K562 (cell line): ENCODE measurements around the gene ANKS1B. TPM values are rescaled to one million over a fixed set of nuclear protein-coding genes. Genes with fewer than 3 reads are reported as not detected.

Source experiments
- ATAC-seq: fragments of 200-7000 bp; cut with Tn5 transposase; 3 replicates; pipeline ENCODE4 v1.9.1; 2020; ENCODE audit warnings: moderate library complexity
- BruUV-seq: library from RNA; stranded (reverse); fragments of 400-500 nt; replicated peaks from 2 replicates; lab custom pipeline; 2021; lab: Mats Ljungman, UMichigan
- CTCF ChIA-PET: fragments of 300-600 bp; formaldehyde crosslinking; extraction: SDS; loops from one replicate; lab custom pipeline; 2021; ENCODE audit warnings: low intra/inter-chr PET ratio; lab: Yijun Ruan, JAX
- POLR2A ChIA-PET: fragments of 300-600, 350-650 bp; sonication (Branson Sonifier 250); formaldehyde crosslinking; extraction: SDS; loops from one replicate; lab custom pipeline; 2021; ENCODE audit warnings: antibody characterized with exemption, inconsistent platforms; lab: Yijun Ruan, JAX
- DNase-seq, 4 experiments: peaks; one replicate each; pipeline versions ENCODE4 v3.0.0 to v3.0.0-alpha.2; 2011 to 2018; ENCODE audit warnings: low spot score in 3 of 4, mixed read lengths in 3 of 4; ENCODE audit errors: extremely low read depth in 1 of 4
- FAIRE-seq: peaks from 2 replicates; lab custom pipeline; 2011; peaks lifted over from hg19 to GRCh38; lab: Jason Lieb, UNC
- H2AFZ ChIP-seq: 2 replicates; pipeline ENCODE4 v1.6.0; 2011; ENCODE audit warnings: low read depth, low read length, control low read depth, inconsistent platforms
- H3K27ac ChIP-seq: fragments of 200-600 bp; 3 replicates; pipeline ENCODE4 v1.8.0; 2011; ENCODE audit warnings: low read depth, mild to moderate bottlenecking, control low read depth, inconsistent platforms, low read length, moderate library complexity, mixed read lengths; ENCODE audit errors: extremely low read depth
- H3K27me3 ChIP-seq, 2 experiments: fragments of 300-600 bp in 1 of 2; 2 replicates in 1 of 2; 3 replicates in 1 of 2; pipeline versions ENCODE4 v1.6.0 to v1.8.0; 2011; ENCODE audit warnings: inconsistent platforms in 2 of 2, low read length in 2 of 2, mild to moderate bottlenecking in 1 of 2, mixed read lengths in 1 of 2, moderate library complexity in 1 of 2; ENCODE audit not compliant: control insufficient read depth in 2 of 2, insufficient read depth in 2 of 2
- H3K36me3 ChIP-seq: fragments of 300-600 bp; 3 replicates; pipeline ENCODE4 v1.8.0; 2011; ENCODE audit warnings: mild to moderate bottlenecking, low read length, inconsistent platforms; ENCODE audit not compliant: control insufficient read depth, insufficient read depth
- H3K4me1 ChIP-seq, 2 experiments: fragments of 200-600 bp in 1 of 2; replicated peaks in 1 of 2; 2 replicates in 1 of 2; 3 replicates in 1 of 2; pipeline versions ENCODE4 v1.5.1 to v1.8.0; 2011; ENCODE audit warnings: inconsistent platforms in 2 of 2, low read length in 2 of 2, mild to moderate bottlenecking in 1 of 2, mixed read lengths in 1 of 2, moderate library complexity in 1 of 2; ENCODE audit not compliant: control insufficient read depth in 2 of 2, insufficient read depth in 2 of 2
- H3K4me2 ChIP-seq: 2 replicates; pipeline ENCODE4 v1.6.1; 2011; ENCODE audit warnings: low read length, control low read depth, inconsistent platforms, mixed read lengths; ENCODE audit not compliant: insufficient read depth
- H3K4me3 ChIP-seq: fragments of 200-600 bp; sonication (generic), shearing (Covaris generic); 2 replicates; pipeline ENCODE4 v1.5.1; 2016; ENCODE audit warnings: control low read depth, inconsistent platforms
- H3K79me2 ChIP-seq: fragments of 200-600 bp; 3 replicates; pipeline ENCODE4 v1.8.0; 2011; ENCODE audit warnings: low read length, inconsistent platforms; ENCODE audit not compliant: control insufficient read depth, insufficient read depth
- H3K9ac ChIP-seq, 2 experiments: 2 replicates each; pipeline versions ENCODE4 v1.6.0 to v1.6.1; 2011; ENCODE audit warnings: low read depth in 2 of 2, low read length in 2 of 2, control low read depth in 1 of 2, inconsistent platforms in 1 of 2, mild to moderate bottlenecking in 1 of 2, mixed read lengths in 1 of 2; ENCODE audit not compliant: insufficient read depth in 1 of 2
- H3K9me1 ChIP-seq: one replicate; pipeline ENCODE4 v1.6.0; 2011; ENCODE audit warnings: inconsistent platforms, mild to moderate bottlenecking, low read length, moderate library complexity; ENCODE audit not compliant: control insufficient read depth, insufficient read depth
- H3K9me3 ChIP-seq: replicated peaks from 2 replicates; pipeline ENCODE4 v1.5.1; 2011; ENCODE audit warnings: low read depth, low read length, inconsistent platforms; ENCODE audit not compliant: control insufficient read depth, insufficient read depth
- H4K20me1 ChIP-seq: replicated peaks from 2 replicates; pipeline ENCODE4 v1.6.1; 2011; ENCODE audit warnings: low read length, inconsistent platforms, mixed read lengths; ENCODE audit not compliant: control insufficient read depth, insufficient read depth
- ZNF232 ChIP-seq: sonication (generic); formaldehyde crosslinking; IDR thresholded peaks from 2 replicates; pipeline ENCODE4 v1.8.0; 2022; ENCODE audit warnings: mild to moderate bottlenecking, missing genetic modification reagents
- WGBS: fragments of 100-300 bp; shearing (Covaris generic); methylation state at CpG from one replicate; pipeline ENCODE4 v1.1.6; 2016; ENCODE audit warnings: low coverage, mixed read lengths; ENCODE audit not compliant: insufficient coverage; ENCODE audit errors: missing lambda C conversion rate; 5-methylcytosine and 5-hydroxymethylcytosine counted together
- in situ Hi-C: fragments of 300-500 bp; cut with MboI; formaldehyde crosslinking; loops from 4 replicates; pipeline ENCODE4 v1.15.0; 2018; ENCODE audit warnings: inconsistent platforms, mixed read lengths
- intact Hi-C: fragments of 100-400 bp; cut with micrococcal nuclease; formaldehyde crosslinking; loops from 2 replicates; pipeline ENCODE4 v1.14.2; 2022
- polyA plus RNA-seq, 8 experiments: library from polyadenylated mRNA; depleted of rRNA in 4 of 8; stranded (reverse) in 5 of 8; unstranded in 3 of 8; fragments of >200 nt; fragmentation: Nextera tagmentation in 2 of 8; fragmentation: Illumina TruSeq in 1 of 8; extraction: Ambion mirVana in 2 of 8; extraction: Trizol in 1 of 8; gene quantifications; 2 replicates each; pipeline versions ENCODE4 v1.2.1 to v1.2.3, GENCODE V29; 2011 to 2014; ENCODE audit warnings: inconsistent platforms in 1 of 8, missing spikeins in 1 of 8
- total RNA-seq, 7 experiments: library from RNA; depleted of rRNA in 6 of 7; stranded (reverse); fragments of >200 nt in 6 of 7; fragmentation: Illumina TruSeq in 2 of 7; extraction: Trizol in 2 of 7; gene quantifications; 2 replicates each; pipeline versions ENCODE4 v1.2.1 to v1.2.3, GENCODE V29; 2011 to 2021; ENCODE audit warnings: low replicate concordance in 1 of 7
- TF ChIP-seq, protein P1 (sequence below), 3 experiments: IDR thresholded peaks in 2 of 3; conservative IDR thresholded peaks in 1 of 3; 2 replicates each; pipeline ENCODE4 v1.5.1; 2011 to 2012; ENCODE audit warnings: low read length in 3 of 3, mild to moderate bottlenecking in 3 of 3, control low read depth in 2 of 3, improper control_type of control experiment in 1 of 3, inconsistent platforms in 1 of 3, low read depth in 1 of 3, mixed read lengths in 1 of 3, moderate library complexity in 1 of 3; ENCODE audit not compliant: insufficient read depth in 2 of 3

The ANKS1B gene
- total and polyA plus RNA-seq, 9 of the 15 experiments (the other 6 are each of a cell fraction or from before 2014, with no cell fraction given), result 0.04 to 0.47 (median 0.28) TPM; not detected in 4

GRCh38 chr12:99810718-99811593 is 173.8 kb downstream of the ANKS1B start:
- Histone ChIP-seq H3K4me3 (no peak overlapping the region), H3K36me3 (no peaks in the 10 kb centered on the region), H4K20me1 (no peaks in the 10 kb centered on the region), H3K27ac (no peak overlapping the region), H3K4me2 (no peak overlapping the region), H3K79me2 (no peaks in the 10 kb centered on the region), H3K27me3 (no peaks in the 10 kb centered on the region), H2AFZ (no peak overlapping the region), H3K9ac (no peak overlapping the region), H3K4me1 (no peaks in the 10 kb centered on the region), H3K9me1 (no peaks in the 10 kb centered on the region), H3K9me3 (no peaks in the 10 kb centered on the region)
- intact Hi-C loops, result loop anchor here (10.0 kb wide), 1 partner anchor 414 kb away; no protein-coding TSS in a partner anchor
- WGBS, result 3% methylated on average over 2 of the region's 2 CpGs
- FAIRE-seq (no peak), ATAC-seq (no peak), DNase-seq (no peak)
- POLR2A ChIA-PET, result no interaction called here
- CTCF ChIA-PET, result interaction anchor here (0.7 kb wide), 2 partner anchors 740 to 744 kb away, joined by 3 to 6 read pairs; no protein-coding TSS in a partner anchor
- in situ Hi-C loops, result no loop called here
- TF ChIP-seq ZNF232 (CRISPR knock-in tag), result no peak
- TF ChIP-seq, protein P1, sequence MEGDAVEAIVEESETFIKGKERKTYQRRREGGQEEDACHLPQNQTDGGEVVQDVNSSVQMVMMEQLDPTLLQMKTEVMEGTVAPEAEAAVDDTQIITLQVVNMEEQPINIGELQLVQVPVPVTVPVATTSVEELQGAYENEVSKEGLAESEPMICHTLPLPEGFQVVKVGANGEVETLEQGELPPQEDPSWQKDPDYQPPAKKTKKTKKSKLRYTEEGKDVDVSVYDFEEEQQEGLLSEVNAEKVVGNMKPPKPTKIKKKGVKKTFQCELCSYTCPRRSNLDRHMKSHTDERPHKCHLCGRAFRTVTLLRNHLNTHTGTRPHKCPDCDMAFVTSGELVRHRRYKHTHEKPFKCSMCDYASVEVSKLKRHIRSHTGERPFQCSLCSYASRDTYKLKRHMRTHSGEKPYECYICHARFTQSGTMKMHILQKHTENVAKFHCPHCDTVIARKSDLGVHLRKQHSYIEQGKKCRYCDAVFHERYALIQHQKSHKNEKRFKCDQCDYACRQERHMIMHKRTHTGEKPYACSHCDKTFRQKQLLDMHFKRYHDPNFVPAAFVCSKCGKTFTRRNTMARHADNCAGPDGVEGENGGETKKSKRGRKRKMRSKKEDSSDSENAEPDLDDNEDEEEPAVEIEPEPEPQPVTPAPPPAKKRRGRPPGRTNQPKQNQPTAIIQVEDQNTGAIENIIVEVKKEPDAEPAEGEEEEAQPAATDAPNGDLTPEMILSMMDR (IDR thresholded peaks at IDR 0.05 in 2 of 3, conservative IDR thresholded peaks at IDR 0.05 in 1 of 3; ENCODE audit: insufficient read depth in 2 of 3, low read depth in 1 of 3, low read length in 3 of 3), result peak in 1 of 3 experiments; percentile 23; a peak in 1 of 6 replicates
- BruUV-seq, result no TSS peak
